AG04450 (cell line): ENCODE data around the gene DYNLT1. TPM values are rescaled to one million over a fixed set of nuclear protein-coding genes. Genes with fewer than 3 reads are reported as not detected.

ENCODE experiments used
- CTCF ChIA-PET: fragments of 300-600, 350-600 bp; formaldehyde crosslinking; extraction: SDS; loops from one replicate; lab custom pipeline; 2022; ENCODE audit warnings: antibody characterized with exemption, inconsistent platforms; lab: Charles Lee
- POLR2A ChIA-PET: fragments of 350-600 bp; formaldehyde crosslinking; extraction: SDS; loops from one replicate; lab custom pipeline; 2021; ENCODE audit warnings: antibody characterized with exemption, inconsistent platforms; lab: Yijun Ruan, JAX
- DNase-seq: peaks from one replicate; pipeline ENCODE4 v3.0.0-alpha.2; 2011; ENCODE audit warnings: low read depth, low spot score
- H3K27ac ChIP-seq: one replicate; pipeline ENCODE4 v1.5.1; 2012; ENCODE audit warnings: low read depth, low read length, control low read depth
- H3K27me3 ChIP-seq: one replicate; pipeline ENCODE4 v1.6.0; 2012; ENCODE audit warnings: low read length; ENCODE audit not compliant: control insufficient read depth, insufficient read depth
- H3K4me3 ChIP-seq: 2 replicates; pipeline ENCODE4 v1.5.1; 2011; ENCODE audit warnings: mild to moderate bottlenecking, low read depth, low read length, control low read depth
- H3K9me3 ChIP-seq: 2 replicates; pipeline ENCODE4 v1.5.1; 2012; ENCODE audit warnings: low read length; ENCODE audit not compliant: control insufficient read depth, insufficient read depth
- CTCF ChIP-seq: IDR thresholded peaks from 2 replicates; pipeline ENCODE4 v1.5.1; 2011; ENCODE audit warnings: low read depth, low read length, control low read depth, inconsistent platforms
- polyA plus RNA-seq: library from polyadenylated mRNA; depleted of rRNA; stranded (reverse); fragments of >200 nt; gene quantifications from 2 replicates; pipeline ENCODE4 v1.2.3, GENCODE V29; 2011

The DYNLT1 gene
- polyA plus RNA-seq, 1 experiment: 422 TPM

DNA sequence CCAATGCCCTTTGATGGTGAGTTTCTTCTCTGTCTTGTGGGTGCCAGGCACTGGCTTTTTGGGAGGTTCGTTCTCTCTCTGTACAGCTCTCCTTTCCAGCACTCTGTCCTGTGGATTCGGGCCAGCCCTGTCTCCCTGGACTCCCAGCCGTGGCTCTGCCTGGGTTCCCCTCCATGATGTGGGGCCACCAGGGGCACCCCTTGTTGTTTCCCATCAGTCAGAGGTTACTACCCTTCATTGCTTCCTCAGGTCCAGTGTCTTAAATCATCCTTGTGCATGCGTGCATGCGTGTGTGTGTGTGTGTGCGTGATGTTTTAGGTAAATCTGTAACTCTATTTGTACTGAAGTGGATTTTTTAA lies 40.5 kb downstream of the DYNLT1 start:
- no peak overlapping the region for H3K27ac ChIP-seq
- no peaks in the 10 kb centered on the region for H3K27me3 ChIP-seq
- TF ChIP-seq CTCF: no peak
- ChIA-PET CTCF (interaction anchor here (0.6 to 7.2 kb wide), 11 partner anchors 9 to 390 kb away, joined by 3 to 111 read pairs (median 5); no protein-coding TSS in a partner anchor), POLR2A (no interaction called here)
- no peak overlapping the region for H3K4me3 ChIP-seq
- peaks cover 9% of the 10 kb centered on the region; the same call in 1 of the 2 replicates for H3K9me3 ChIP-seq
- no peak for DNase-seq

DNA sequence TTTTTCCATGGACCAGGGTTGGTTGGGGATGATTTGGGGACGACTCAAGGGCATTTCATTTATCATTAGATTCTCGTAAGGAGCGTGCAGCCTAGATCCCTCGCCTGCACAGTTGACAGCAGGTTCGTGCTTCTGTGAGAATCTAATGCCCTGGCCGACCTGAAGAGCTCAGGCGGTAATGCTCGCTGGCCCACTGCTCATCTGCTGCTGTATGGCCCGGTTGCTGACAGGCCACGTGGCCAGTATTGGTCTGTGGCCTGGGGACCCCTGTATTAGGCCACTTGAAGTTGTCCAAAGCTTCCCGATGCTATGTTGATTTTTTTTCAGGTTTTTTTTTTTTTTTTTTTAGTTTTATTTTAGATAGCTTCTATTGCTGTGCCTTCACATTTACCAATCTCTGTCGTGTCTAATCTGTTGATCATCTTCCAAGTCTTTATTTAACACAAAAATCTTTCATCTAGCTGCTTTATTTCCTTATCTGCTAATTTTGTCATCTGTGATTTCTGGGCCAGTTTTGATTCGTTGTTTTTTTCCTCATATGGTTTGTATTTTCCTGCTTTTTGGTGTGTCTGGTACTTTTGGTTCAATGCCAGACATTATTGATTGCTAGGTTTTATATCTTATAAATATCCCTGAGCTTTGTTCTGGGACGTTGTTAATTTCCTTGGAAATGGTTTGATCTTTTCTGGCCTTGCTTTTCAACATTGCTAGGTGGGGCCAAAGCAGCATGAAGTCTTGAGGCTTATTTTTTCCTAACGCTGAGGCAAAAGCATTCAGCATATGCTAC lies 41.1 kb downstream of the DYNLT1 start:
- DNase-seq: no peak
- Histone ChIP-seq H3K27me3 (no peaks in the 10 kb centered on the region), H3K27ac (no peak overlapping the region), H3K9me3 (peaks cover 9% of the 10 kb centered on the region; the same call in 1 of the 2 replicates), H3K4me3 (no peak overlapping the region)
- TF ChIP-seq CTCF: no peak
- ChIA-PET CTCF (interaction anchor here (0.6 to 7.2 kb wide), 7 partner anchors 9 to 390 kb away, joined by 3 to 111 read pairs (median 6); no protein-coding TSS in a partner anchor), POLR2A (no interaction called here)

- DNase-seq: no peak
- Histone ChIP-seq H3K9me3 (no peaks in the 10 kb centered on the region), H3K4me3 (no peak overlapping the region), H3K27ac (no peak overlapping the region), H3K27me3 (no peaks in the 10 kb centered on the region)
- ChIA-PET POLR2A (no interaction called here), CTCF (interaction anchor here (1.1 to 2.9 kb wide), 2 partner anchors 92 to 379 kb away, joined by 3 to 8 read pairs; no protein-coding TSS in a partner anchor)
- no peak for TF ChIP-seq CTCF
These were observed 44.9 kb downstream of the DYNLT1 start for GRCh38 chr6:158599635-158600034.

- CTCF ChIA-PET: interaction anchor here (2.9 kb wide), 2 partner anchors 8 to 376 kb away, joined by 8 to 13 read pairs; no protein-coding TSS in a partner anchor
- POLR2A ChIA-PET: no interaction called here
- no peak overlapping the region for H3K27ac ChIP-seq
- H3K9me3 ChIP-seq: no peaks in the 10 kb centered on the region
- no peak for TF ChIP-seq CTCF
- H3K4me3 ChIP-seq: no peak overlapping the region
- no peaks in the 10 kb centered on the region for H3K27me3 ChIP-seq
- DNase-seq: no peak
These were observed 47.0 kb downstream of the DYNLT1 start for GRCh38 chr6:158597565-158597964.

DNA sequence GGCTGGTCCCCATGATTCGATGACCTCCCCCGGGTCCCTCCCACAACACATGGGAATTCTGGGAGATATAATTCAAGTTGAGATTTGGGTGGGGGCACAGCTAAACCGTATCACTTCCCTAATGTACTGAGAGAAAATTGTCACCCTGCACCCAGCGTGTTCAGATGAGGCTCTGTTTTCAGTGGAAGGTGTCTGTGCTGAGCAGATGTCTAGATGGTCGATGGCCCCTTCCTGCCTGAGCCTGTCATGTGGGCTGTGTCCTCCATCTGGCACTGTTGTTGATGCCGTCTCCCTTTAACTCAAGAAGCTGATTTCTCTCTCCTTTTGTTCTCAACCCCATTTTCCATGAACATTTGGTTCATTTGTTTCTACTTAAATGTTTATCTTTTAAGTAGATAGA lies 47.7 kb downstream of the DYNLT1 start:
- POLR2A ChIA-PET: no interaction called here
- H3K4me3 ChIP-seq: no peak overlapping the region
- CTCF ChIA-PET: interaction anchor here (1.8 to 2.9 kb wide), 3 partner anchors 9 to 382 kb away, joined by 6 to 13 read pairs (median 8); no protein-coding TSS in a partner anchor
- H3K9me3 ChIP-seq: no peaks in the 10 kb centered on the region
- TF ChIP-seq CTCF: no peak
- H3K27ac ChIP-seq: no peak overlapping the region
- no peak for DNase-seq
- H3K27me3 ChIP-seq: no peaks in the 10 kb centered on the region
